Measurements from ENCODE around the gene MICAL2.

DNA sequence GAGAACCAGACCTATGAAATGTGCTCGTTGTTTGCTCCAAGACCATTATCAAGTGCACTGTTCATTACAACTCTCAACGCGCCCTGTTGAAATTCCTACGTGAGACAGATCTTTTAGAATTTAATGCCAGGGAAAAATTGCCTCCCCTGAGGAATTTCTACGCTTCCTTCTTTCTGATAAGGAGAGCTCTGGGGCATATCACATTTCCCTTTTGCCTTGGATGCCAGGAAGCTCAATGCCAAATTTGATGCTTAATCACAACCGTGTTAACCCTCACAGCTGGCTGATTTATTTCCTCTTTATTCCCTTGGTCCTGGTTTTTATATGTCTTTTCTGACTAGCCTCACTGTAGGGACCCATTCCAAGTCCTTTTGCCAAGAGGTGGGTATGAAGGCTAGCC, 109.4 kb downstream of the MICAL2 start:
- TF ChIP-seq HOXD1 (CRISPR knock-in tag; IDR thresholded peaks at IDR 0.05): no peak
- no peak for TF ChIP-seq HOXA7 (CRISPR knock-in tag; IDR thresholded peaks at IDR 0.05)
- no peak for TF ChIP-seq POLR2AphosphoS5 (IDR thresholded peaks at IDR 0.05; ENCODE audit: low read depth, low read length)
